ENCODE measurements around the gene ARHGAP20.

DNA sequence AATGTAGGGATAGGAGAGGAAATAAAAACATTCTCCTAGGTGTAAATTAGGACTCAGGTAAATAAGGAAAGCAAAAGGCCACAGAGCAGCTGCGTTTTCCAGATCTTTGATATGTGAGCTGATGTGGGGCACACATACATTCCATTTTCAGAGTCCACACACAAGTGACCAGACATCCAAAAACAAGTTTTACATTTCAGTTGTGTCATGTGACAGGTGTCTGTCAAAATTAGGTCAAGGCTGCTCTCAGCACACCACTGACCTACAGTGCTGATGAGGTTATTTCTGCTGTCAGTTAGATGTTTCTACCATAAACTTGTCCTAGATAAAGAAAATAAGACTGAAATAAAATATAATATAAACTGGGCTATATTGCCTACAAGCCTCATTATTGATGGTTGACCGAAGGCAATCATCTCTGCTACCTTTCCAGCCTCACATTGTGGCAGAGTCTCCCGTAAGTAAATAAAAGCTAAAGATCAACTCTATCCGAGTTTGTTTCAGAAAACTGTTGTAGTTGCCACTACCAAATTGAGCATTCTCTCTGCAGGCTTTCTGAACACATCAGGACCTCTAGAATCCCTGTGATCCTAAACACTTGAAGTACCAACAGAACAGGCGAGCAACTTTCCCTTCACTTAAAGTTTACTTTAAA is 7.9 kb downstream of the ARHGAP20 start:
- no peak for TF ChIP-seq EP300 (IDR thresholded peaks at IDR 0.05)
- TF ChIP-seq, protein P1, sequence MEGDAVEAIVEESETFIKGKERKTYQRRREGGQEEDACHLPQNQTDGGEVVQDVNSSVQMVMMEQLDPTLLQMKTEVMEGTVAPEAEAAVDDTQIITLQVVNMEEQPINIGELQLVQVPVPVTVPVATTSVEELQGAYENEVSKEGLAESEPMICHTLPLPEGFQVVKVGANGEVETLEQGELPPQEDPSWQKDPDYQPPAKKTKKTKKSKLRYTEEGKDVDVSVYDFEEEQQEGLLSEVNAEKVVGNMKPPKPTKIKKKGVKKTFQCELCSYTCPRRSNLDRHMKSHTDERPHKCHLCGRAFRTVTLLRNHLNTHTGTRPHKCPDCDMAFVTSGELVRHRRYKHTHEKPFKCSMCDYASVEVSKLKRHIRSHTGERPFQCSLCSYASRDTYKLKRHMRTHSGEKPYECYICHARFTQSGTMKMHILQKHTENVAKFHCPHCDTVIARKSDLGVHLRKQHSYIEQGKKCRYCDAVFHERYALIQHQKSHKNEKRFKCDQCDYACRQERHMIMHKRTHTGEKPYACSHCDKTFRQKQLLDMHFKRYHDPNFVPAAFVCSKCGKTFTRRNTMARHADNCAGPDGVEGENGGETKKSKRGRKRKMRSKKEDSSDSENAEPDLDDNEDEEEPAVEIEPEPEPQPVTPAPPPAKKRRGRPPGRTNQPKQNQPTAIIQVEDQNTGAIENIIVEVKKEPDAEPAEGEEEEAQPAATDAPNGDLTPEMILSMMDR (IDR thresholded peaks at IDR 0.05): no peak

All from ovary (tissue), 3 donors.